Measurements from ENCODE around the gene ARHGAP25.

The ARHGAP25 gene

GRCh38 chr2:68721482-68722101, 13.0 kb upstream of the ARHGAP25 start:
- DNase-seq: no peak

- DNase-seq: no peak
Observed at GRCh38 chr2:68722712-68723111, 11.9 kb upstream of the ARHGAP25 start.

GRCh38 chr2:68723181-68723580, 11.4 kb upstream of the ARHGAP25 start:
- no peak for DNase-seq

GRCh38 chr2:68726100-68726499, 8.5 kb upstream of the ARHGAP25 start:
- DNase-seq: no peak

- no peak for DNase-seq
Observed at GRCh38 chr2:68726608-68727367, 7.8 kb upstream of the ARHGAP25 start.

GRCh38 chr2:68727683-68728375, 6.8 kb upstream of the ARHGAP25 start:
- DNase-seq: no peak

DNA sequence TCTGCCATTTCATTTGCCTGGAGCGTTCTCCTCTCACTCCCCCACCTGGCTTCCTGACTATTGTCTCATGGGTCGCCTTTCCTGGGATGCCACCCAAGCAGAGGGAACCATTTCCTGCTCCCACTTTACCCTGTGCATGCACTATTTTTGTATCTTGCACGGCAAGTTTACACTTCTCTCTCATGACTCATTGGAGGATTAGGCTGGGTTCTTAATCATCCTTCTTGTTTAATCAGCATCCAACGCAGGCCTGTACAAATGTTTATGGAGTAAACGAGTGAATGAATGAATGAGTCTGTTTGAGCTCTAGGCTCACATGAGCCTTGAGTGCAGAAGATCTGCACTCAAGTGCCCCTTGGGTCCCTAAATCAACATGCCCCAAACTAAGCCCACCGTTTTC, 3.8 kb upstream of the ARHGAP25 start:
- DNase-seq: no peak

DNA sequence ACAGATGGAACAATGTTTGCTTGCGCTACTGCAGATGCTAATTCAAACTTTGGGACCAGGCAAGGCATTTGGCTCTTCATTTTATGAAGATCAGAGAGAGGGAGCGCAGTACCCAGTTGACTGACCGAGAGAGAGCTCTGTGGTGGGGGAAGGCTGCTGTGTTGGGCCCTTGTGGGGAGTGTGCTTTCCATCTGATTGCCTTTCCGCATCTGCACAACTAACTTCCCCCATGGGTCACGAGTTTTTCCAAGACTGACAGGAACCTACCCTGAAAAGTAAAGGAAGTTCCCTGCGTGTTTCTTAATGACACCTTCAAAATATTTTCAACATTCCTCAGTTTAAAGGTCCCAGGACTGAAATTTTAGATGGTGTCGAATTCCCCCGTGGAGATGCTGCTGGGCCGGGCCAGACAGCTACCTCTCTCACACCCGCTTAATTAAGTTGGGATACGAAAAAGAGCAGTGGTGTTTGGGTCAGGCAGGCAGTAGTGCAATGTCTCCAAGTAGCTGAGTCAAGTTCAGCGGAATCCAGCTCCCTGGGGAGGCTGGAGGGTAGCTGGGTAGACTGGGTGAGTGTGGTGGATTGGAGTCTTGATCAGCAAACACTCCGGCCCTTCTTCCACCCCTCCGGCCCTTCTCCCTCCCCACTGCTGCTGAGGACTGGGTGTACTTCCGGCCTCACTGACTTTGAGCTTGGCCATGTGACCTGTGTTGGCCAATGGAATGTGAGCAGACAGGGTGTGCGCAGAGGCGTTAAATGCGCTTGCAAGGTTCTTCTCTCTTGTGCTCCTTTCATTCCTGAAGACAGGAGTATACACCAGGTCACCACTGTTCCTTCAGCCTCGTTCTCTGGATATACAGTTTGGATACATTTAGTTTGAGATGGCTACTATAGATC, 2.3 kb upstream of the ARHGAP25 start:
- DNase-seq: no peak

- DNase-seq: no peak
Observed at GRCh38 chr2:68733365-68733764, 1.2 kb upstream of the ARHGAP25 start.

GRCh38 chr2:68734176-68734575, 435 bp upstream of the ARHGAP25 start:
- DNase-seq: no peak

DNA sequence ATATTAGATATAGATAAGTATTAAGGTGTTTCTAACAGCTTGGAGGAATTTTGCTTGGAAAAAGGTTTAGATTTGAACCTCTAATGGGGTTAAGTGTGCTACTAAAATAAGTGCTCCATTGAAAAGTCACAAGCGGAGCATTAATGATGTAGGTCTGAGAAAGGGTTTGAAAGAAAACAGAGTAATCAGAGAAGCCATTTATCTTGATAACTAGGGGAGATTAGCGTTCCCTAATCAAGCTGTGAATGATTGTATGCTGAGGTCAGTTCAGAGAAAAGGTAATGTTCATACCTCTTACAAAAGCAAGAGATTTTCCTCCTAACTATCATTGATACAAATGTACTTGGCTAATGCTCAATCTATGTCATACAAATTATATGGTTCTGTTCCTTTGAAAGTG, 1.5 kb downstream of the ARHGAP25 start:
- DNase-seq: no peak

- DNase-seq: no peak
Observed at GRCh38 chr2:68737711-68738110, 3.1 kb downstream of the ARHGAP25 start.

- DNase-seq: no peak
Observed at GRCh38 chr2:68738906-68739594, 4.4 kb downstream of the ARHGAP25 start.

DNA sequence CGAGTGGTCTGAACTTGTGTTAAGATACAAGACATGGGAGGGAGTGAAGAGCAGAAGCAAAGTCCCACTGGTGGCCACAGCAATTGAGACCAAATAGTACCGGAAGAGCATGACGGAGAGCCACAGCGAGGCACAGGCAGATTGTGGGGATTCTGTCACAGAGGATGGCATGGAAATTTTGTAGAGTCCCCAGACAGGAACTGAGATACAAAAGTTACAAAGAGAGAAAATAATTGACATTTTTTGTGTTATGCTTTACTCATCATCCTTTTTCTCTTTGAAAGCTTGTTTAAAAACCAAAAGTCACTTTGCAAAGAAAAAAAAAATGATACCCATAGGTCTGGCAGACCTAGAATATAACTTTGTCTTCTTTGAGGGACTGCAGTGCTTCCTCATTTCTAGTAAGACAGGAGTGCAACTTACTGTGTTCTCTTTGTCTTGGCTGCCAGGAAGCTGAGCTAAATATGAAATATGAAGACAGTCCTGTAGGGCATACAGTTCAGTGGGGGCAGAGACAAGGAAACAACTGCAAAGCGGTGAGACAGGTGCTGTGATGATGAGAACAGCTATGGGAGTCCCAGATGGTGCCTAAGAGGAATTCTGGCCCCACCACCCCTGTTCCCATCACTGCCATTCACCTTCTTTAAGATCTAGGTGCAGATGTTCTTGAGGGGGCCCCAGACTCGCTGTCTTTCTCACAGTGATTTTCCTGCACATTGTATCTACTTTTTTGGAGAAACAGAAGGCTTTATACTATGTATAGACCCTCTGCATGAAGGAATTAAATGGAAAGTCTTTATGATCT, 5.2 kb downstream of the ARHGAP25 start:
- no peak for DNase-seq

- no peak for DNase-seq
Observed at GRCh38 chr2:68740400-68740914, 5.8 kb downstream of the ARHGAP25 start.

DNA sequence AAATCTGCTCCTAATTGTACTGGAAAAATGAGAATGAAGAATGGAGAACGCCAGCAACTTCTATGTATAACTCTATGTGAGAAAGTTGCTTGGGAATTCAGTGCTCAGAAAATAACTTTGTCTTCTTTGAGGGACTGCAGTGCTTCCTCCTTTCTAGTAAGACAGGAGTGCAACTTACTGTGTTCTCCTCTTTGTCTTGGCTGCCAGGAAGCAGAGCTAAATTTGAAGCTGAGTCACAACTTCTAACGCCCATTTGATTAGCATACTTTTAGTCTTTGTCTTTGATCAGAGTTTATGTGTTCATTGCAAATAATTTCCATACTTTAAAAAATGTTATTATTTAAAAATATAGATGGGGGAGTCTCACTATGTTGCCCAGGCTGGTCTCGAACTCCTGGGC, 6.6 kb downstream of the ARHGAP25 start:
- no peak for DNase-seq

DNA sequence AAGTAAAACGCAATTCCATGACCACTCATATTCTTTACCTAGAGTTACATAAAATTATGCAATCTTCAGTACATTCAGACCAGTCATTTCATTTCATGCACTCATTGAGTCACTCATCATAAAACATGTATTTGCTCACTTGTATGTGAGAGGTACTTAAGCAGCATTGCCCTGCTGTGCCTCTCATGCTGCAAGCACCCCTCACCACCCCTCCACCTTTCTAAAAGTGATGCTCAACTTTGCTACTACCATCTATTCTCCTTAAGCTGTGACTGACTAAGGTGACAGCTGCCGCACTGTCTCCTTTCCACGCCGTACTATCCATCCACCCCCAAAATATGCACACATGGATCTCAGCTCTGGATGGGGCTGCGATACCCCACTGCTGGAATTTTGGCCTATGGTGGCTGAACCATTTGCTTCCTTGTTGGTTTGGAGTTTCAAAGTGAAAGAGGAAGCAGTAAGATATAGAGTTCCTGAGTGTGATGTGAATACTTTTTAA, 7.2 kb downstream of the ARHGAP25 start:
- no peak for DNase-seq

- DNase-seq: no peak
Observed at GRCh38 chr2:68742626-68743415, 8.2 kb downstream of the ARHGAP25 start.

DNA sequence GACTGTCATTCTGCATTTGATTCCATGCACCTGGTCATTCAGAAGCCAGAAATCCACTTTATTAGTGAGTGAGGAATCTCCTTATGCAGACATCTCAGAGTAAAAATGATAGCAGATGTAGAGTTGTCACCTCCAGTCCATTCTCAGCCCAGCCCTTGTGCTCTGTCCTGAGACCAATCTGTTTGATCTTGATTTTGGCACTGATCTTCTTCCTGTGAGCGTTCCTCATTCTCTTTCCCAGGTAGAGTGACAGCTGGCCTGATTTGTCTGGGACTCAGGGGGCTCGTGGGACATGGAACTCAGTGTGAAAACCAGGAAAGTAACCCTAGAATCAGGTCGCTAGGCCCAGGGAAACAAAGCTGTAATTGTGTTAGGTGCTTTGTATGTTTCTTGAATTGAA, 8.9 kb downstream of the ARHGAP25 start:
- DNase-seq: no peak

DNA sequence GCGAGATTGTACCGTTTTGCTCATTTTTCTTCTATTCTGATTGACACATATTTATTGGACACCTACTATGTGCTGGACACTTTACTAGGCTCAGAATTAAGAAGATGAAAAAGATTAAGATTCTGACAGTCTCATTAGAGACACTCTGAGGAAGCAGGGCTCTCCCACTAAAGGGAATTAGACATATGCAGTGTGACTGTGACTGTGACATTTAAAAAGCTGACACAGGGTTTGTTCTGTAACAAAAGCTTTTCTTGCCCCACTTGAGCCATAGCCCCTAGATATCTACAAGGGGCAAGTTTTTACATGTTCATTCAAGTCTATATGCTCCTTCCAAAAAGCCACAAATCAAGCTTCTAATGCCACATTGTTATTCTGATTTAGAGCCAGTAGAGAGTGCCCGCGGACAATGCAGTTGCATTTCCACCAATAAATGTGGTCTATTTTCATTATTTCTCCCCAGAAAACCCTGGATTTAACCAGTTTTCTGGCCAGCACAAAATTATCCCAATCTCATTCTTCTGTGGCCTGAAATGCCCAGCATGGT, 9.8 kb downstream of the ARHGAP25 start:
- no peak for DNase-seq

Measured in NCI-H1930 (cell line).